Measurements from ENCODE around the gene NPC1L1.

GRCh38 chr7:44490351-44491200 is 50.6 kb downstream of the NPC1L1 start, which contains the start of gene NUDCD3:
- TF ChIP-seq SUZ12 (IDR thresholded peaks at IDR 0.05; ENCODE audit: extremely low read depth, insufficient read depth, insufficient read length) (no peak), YY1 (IDR thresholded peaks at IDR 0.05; ENCODE audit: insufficient read depth, insufficient read length) (peak; percentile 95), ZNF274 (IDR thresholded peaks at IDR 0.05; ENCODE audit: low read depth, low read length) (no peak)
